Neural progenitor cell (in vitro differentiated cells): ENCODE data around the gene CENPB. TPM values are rescaled to one million over a fixed set of nuclear protein-coding genes. Genes with fewer than 3 reads are reported as not detected.

Source experiments
- DNase-seq: peaks from one replicate; pipeline ENCODE4 v3.0.0-alpha.2; 2016; ENCODE audit warnings: low spot score
- H2AFZ ChIP-seq: fragments of 200-600 bp; sonication (generic); replicated peaks from 2 replicates; pipeline ENCODE4 v1.6.1; 2016; ENCODE audit warnings: antibody characterized with exemption
- H3F3A ChIP-seq: fragments of 200-600 bp; sonication (generic); 2 replicates; pipeline ENCODE4 v1.6.1; 2016; ENCODE audit warnings: antibody characterized with exemption, low read depth
- H3K27ac ChIP-seq: fragments of 200-600 bp; sonication (generic); 2 replicates; pipeline ENCODE4 v1.5.1; 2016; ENCODE audit warnings: mild to moderate bottlenecking
- H3K27me3 ChIP-seq: fragments of 200-600 bp; sonication (generic); 2 replicates; pipeline ENCODE4 v1.6.1; 2016; ENCODE audit warnings: mild to moderate bottlenecking, moderate library complexity
- H3K36me3 ChIP-seq: fragments of 200-600 bp; sonication (generic); 2 replicates; pipeline ENCODE4 v1.5.1; 2016
- H3K4me1 ChIP-seq: fragments of 200-600 bp; sonication (generic); 2 replicates; pipeline ENCODE4 v1.6.1; 2016; ENCODE audit warnings: mixed run types
- H3K4me2 ChIP-seq: fragments of 200-600 bp; sonication (generic); 2 replicates; pipeline ENCODE4 v1.6.1; 2016
- H3K4me3 ChIP-seq: fragments of 200-600 bp; sonication (generic); 2 replicates; pipeline ENCODE4 v1.5.1; 2016
- H3K79me2 ChIP-seq: fragments of 200-600 bp; sonication (generic); 2 replicates; pipeline ENCODE4 v1.6.1; 2016; ENCODE audit warnings: low read depth
- H3K9ac ChIP-seq: fragments of 200-600 bp; sonication (generic); 2 replicates; pipeline ENCODE4 v1.6.1; 2016
- H3K9me3 ChIP-seq: fragments of 200-600 bp; sonication (generic); 2 replicates; pipeline ENCODE4 v1.5.1; 2016; ENCODE audit warnings: low read depth
- H4K20me1 ChIP-seq: fragments of 200-600 bp; sonication (generic); 2 replicates; pipeline ENCODE4 v1.6.1; 2016; ENCODE audit warnings: low read depth
- H3K27ac Mint-ChIP-seq: 3 replicates; pipeline ENCODE4 v1.8.0; 2021; ENCODE audit warnings: mixed read lengths
- H3K27me3 Mint-ChIP-seq: 2 replicates; pipeline ENCODE4 v1.8.0; 2022; ENCODE audit warnings: low read depth, mild to moderate bottlenecking, inconsistent platforms, moderate library complexity, mixed read lengths; ENCODE audit not compliant: insufficient read depth
- H3K36me3 Mint-ChIP-seq: 3 replicates; pipeline ENCODE4 v1.8.0; 2021; ENCODE audit warnings: mixed read lengths
- H3K4me1 Mint-ChIP-seq: 3 replicates; pipeline ENCODE4 v1.8.0; 2021; ENCODE audit warnings: mixed read lengths
- H3K4me3 Mint-ChIP-seq: 3 replicates; pipeline ENCODE4 v1.8.0; 2021; ENCODE audit warnings: mild to moderate bottlenecking, moderate library complexity, mixed read lengths
- H3K9me3 Mint-ChIP-seq: 3 replicates; pipeline ENCODE4 v1.8.0; 2020; ENCODE audit warnings: mixed read lengths
- EZH2 ChIP-seq: fragments of 200-600 bp; sonication (generic); IDR thresholded peaks from 2 replicates; pipeline ENCODE4 v1.6.1; 2017; ENCODE audit warnings: antibody characterized with exemption, mild to moderate bottlenecking, moderate library complexity
- EZH2phosphoT487 ChIP-seq: fragments of 200-600 bp; sonication (generic); IDR thresholded peaks from 2 replicates; pipeline ENCODE4 v1.6.1; 2017; ENCODE audit warnings: antibody characterized with exemption
- total RNA-seq: library from RNA; depleted of rRNA; stranded (reverse); fragments of >200 nt; gene quantifications from 2 replicates; pipeline ENCODE4 v1.2.3, GENCODE V29; 2015; ENCODE audit warnings: low replicate concordance
- TF ChIP-seq, protein P1 (sequence below): fragments of 200-600 bp; sonication (generic); IDR thresholded peaks from 2 replicates; pipeline ENCODE4 v1.5.1; 2017; ENCODE audit warnings: antibody characterized with exemption, mild to moderate bottlenecking

Gene CENPB
- total RNA-seq, 1 donor from 2014 or later: 5.0 TPM

DNA sequence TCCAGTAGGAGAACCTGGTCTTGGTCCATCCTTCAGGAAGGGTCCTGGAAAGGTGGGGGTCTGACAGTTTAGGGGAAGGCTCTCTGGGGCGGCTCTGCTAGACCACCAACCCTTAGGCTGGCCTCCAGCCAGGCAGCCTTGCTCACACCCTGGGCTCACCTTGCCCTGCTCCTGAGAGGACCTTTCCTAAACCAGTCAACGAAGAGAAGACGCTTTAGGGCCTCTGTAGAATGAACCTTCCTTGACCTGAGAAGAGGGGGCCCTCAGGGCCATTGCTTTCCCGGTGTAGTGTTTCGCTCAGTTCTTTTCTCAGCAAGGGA is 10.6 kb upstream of the CENPB start:
- Mint-ChIP-seq H3K9me3 (no peaks in the 10 kb centered on the region), H3K27me3 (peaks cover 17% of the 10 kb centered on the region), H3K36me3 (peaks cover 10% of the 10 kb centered on the region), H3K27ac (peak overlapping the region; percentile 80), H3K4me1 (peaks cover 50% of the 10 kb centered on the region), H3K4me3 (peak overlapping the region; percentile 92)
- peaks cover 9% of the 10 kb centered on the region for H4K20me1 ChIP-seq
- TF ChIP-seq EZH2: no peak
- TF ChIP-seq, protein P1, sequence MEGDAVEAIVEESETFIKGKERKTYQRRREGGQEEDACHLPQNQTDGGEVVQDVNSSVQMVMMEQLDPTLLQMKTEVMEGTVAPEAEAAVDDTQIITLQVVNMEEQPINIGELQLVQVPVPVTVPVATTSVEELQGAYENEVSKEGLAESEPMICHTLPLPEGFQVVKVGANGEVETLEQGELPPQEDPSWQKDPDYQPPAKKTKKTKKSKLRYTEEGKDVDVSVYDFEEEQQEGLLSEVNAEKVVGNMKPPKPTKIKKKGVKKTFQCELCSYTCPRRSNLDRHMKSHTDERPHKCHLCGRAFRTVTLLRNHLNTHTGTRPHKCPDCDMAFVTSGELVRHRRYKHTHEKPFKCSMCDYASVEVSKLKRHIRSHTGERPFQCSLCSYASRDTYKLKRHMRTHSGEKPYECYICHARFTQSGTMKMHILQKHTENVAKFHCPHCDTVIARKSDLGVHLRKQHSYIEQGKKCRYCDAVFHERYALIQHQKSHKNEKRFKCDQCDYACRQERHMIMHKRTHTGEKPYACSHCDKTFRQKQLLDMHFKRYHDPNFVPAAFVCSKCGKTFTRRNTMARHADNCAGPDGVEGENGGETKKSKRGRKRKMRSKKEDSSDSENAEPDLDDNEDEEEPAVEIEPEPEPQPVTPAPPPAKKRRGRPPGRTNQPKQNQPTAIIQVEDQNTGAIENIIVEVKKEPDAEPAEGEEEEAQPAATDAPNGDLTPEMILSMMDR: no peak
- no peak for TF ChIP-seq EZH2phosphoT487
- peak overlapping the region; percentile 90 for H3K4me2 ChIP-seq
- peaks cover 28% of the 10 kb centered on the region for H3K4me1 ChIP-seq
- H3K9ac ChIP-seq: no peak overlapping the region
- DNase-seq: no peak
- peaks cover 22% of the 10 kb centered on the region for H3K27me3 ChIP-seq
- no peaks in the 10 kb centered on the region for H3K9me3 ChIP-seq
- H3F3A ChIP-seq: peaks cover 30% of the 10 kb centered on the region
- no peak overlapping the region for H2AFZ ChIP-seq
- H3K27ac ChIP-seq: no peak overlapping the region
- H3K36me3 ChIP-seq: no peaks in the 10 kb centered on the region
- peak overlapping the region; percentile 68 for H3K4me3 ChIP-seq
- no peaks in the 10 kb centered on the region for H3K79me2 ChIP-seq

DNA sequence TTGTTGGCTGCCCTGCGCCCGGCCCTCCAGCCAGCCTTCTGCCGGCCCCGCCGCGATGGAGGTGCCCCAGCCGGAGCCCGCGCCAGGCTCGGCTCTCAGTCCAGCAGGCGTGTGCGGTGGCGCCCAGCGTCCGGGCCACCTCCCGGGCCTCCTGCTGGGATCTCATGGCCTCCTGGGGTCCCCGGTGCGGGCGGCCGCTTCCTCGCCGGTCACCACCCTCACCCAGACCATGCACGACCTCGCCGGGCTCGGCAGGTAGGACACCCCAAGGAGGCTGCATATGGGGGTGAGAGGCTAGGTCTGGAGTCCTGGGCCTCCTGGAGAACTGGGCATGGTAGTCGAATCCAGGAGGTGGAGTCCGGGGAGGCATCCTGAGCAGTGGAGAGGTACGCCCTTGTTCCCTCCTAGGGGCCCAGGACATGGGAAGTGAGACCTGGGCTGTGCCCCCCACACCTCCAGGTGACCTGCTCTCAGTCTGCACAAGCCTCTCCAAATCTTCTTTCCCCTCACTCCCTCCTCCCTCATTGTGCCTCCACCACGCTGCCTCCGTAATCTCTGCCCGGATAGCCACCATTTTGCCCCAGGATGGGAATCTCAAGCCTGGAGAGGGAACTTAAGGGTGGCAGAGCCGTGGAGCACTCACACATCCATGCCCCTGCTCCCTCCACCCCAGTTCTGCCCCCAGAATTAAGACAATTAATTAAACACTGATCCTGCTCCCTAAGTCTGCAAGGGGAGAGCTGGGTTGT is 10.1 kb upstream of the CENPB start:
- Mint-ChIP-seq H3K27me3 (peaks cover 17% of the 10 kb centered on the region), H3K4me3 (peak overlapping the region; percentile 92), H3K9me3 (no peaks in the 10 kb centered on the region), H3K27ac (peak overlapping the region; percentile 80), H3K36me3 (peaks cover 10% of the 10 kb centered on the region), H3K4me1 (peaks cover 50% of the 10 kb centered on the region)
- Histone ChIP-seq H3K4me1 (peaks cover 28% of the 10 kb centered on the region), H4K20me1 (peaks cover 9% of the 10 kb centered on the region), H3K4me2 (peak overlapping the region; percentile 90), H2AFZ (no peak overlapping the region), H3K27me3 (peaks cover 22% of the 10 kb centered on the region), H3K4me3 (peak overlapping the region; percentile 68), H3K79me2 (no peaks in the 10 kb centered on the region), H3K9me3 (no peaks in the 10 kb centered on the region), H3K9ac (no peak overlapping the region), H3F3A (peaks cover 30% of the 10 kb centered on the region), H3K36me3 (no peaks in the 10 kb centered on the region), H3K27ac (no peak overlapping the region)
- TF ChIP-seq EZH2: no peak
- TF ChIP-seq, protein P1: no peak
- no peak for TF ChIP-seq EZH2phosphoT487
- DNase-seq: peak; percentile 1

DNA sequence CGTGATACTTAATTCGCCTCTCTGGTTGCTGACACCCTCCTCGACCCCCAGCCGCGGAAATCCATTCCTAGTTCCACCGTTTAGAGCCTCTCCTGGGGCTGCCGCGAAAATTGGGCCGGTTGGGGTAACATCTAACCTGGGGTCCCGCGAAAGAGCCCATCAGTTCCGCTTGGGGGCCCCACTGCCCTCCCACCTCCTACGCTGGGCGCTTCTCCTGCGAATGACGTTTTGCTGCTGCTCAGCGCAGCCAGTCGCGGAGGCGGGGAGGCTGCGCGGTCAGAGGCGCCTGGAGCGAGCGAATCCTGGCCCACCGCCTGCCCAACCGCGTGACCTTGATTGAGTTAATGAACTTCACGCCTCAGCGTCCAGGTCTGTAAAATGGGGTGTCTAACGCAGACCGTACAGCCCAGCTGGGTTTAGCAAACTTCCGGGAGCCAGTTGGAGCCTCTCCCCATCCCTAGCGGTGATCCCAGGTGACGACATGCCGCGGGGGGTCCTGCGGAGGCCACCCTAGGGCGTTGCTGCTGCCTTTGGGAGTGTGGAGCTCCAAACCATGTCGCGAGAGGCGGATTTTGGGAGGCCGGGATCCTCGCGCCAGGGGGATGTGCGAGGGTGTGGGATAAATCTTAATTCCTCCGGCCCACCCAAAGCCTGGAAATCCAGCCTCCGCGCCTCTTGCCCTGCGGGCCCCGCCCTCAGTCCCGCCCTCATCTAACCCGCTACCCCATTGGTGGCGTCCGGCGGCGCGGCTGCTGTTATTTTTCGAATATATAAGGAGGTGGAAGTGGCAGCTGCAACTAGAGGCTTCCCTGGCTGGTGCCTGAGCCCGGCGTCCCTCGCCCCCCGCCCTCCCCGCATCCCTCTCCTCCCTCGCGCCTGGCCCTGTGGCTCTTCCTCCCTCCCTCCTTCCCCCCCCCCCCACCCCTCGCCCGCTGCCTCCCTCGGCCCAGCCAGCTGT is 9.2 kb upstream of the CENPB start, which contains the start of gene CDC25B:
Gene CDC25B (plus strand): TSS at position 800 of the 958 bp plus-strand sequence. CDS start 222 bp downstream, outside the sequence.
- Histone ChIP-seq H2AFZ (peak within 1 kb of the TSS; percentile 59), H3K9ac (no peak within 1 kb of the TSS), H4K20me1 (peaks cover 9% of the 10 kb centered on the region), H3K4me2 (peak within 1 kb of the TSS; percentile 90), H3K36me3 (no peaks in the 10 kb centered on the region), H3K27ac (no peak within 1 kb of the TSS), H3K27me3 (peaks cover 30% of the 10 kb centered on the region), H3K4me1 (peaks cover 28% of the 10 kb centered on the region), H3F3A (peaks cover 30% of the 10 kb centered on the region), H3K79me2 (no peaks in the 10 kb centered on the region), H3K4me3 (peak within 1 kb of the TSS; percentile 68), H3K9me3 (no peaks in the 10 kb centered on the region)
- Mint-ChIP-seq H3K27me3 (peaks cover 17% of the 10 kb centered on the region), H3K27ac (peak within 1 kb of the TSS; percentile 80), H3K4me1 (peaks cover 46% of the 10 kb centered on the region), H3K4me3 (peak within 1 kb of the TSS; percentile 92), H3K36me3 (peaks cover 7% of the 10 kb centered on the region), H3K9me3 (no peaks in the 10 kb centered on the region)
- DNase-seq: peak; percentile 94
- TF ChIP-seq, protein P1: peak; percentile 48
- no peak for TF ChIP-seq EZH2phosphoT487
